Activated CD4-positive, CD25-positive, alpha-beta regulatory T cell (primary cell): Measurements from ENCODE around the gene RALBP1.

ENCODE experiments used
- DNase-seq, 4 experiments: peaks; one replicate each; lab custom pipeline; 2025; lab: John Stamatoyannopoulos, UW

RALBP1 gene

DNA sequence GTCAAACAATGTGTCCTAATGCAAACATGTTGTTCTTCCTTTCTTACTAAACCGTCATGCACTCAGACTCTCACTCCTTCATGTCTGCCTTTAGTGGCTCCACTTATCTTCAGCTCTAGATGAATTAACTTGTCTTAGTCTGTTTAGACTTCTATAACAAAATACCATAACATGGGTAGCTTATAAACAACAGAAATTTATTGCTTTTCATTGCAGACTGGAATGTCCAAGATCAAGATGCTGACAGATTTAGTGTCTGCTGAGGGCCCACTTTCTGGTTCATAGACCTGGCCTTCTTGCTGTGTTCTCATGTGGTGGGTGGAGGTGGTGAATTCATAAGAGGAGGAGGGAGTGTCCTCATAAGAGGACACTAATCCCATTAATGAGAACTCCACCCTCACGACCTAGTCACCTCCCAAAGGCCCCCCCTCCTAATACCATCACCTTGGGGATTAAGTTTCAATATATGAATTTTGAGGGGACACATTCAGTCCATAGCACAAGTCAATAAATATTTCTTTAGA is 32.3 kb downstream of the RALBP1 start:
- no peak for DNase-seq

DNA sequence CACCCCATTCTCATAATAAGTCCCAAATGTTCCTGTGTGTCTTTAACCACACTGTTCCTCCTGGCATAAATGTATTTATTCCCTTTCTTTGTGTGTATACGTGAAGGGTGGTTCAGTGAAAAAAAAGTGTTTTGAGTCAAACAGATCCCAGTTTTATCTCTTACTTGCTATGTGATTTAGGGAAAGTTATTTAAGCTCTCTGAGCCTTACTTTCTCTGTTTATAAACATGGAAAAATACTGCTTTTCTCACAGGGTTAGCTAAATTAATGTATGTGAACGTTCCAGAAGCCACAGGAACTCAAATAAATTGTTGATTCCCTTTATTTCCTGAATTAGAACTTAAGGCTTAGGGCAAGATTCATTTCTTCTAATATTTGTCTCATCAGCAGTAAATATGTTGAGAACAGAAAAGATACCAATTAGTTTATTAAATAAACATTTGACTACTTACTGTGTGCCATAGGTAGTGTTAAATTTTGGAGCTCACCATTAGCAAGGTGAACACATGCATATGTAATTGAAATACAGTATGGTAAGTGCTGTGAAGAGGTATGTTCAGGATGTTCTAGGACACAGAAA is 33.2 kb downstream of the RALBP1 start:
- DNase-seq, result no peak

DNA sequence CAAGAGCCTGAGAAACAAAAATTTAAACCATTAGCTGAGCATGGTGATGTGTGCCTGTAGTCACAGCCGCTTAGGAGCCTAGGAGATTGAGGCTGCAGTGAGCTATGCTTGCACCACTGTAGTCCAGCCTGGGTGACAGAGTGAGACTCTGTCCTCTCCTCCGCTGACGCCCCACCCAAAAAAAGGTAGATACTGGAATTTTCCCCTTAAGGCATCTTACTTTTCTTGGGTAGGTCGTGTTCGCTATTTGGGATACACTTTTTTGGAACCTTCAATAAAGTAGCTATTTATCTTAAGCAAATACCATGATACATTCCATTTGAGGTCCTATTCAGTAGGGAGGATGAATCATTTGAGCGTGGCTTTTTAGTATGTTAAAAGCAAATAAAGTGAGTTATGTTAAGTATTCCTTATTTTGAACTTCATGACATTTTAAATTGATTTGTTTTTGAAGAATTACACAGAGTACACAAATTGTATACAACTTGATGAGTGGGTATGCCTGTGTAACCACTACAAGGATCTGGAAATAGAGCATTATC is 38.7 kb downstream of the RALBP1 start:
- DNase-seq, result no peak

DNA sequence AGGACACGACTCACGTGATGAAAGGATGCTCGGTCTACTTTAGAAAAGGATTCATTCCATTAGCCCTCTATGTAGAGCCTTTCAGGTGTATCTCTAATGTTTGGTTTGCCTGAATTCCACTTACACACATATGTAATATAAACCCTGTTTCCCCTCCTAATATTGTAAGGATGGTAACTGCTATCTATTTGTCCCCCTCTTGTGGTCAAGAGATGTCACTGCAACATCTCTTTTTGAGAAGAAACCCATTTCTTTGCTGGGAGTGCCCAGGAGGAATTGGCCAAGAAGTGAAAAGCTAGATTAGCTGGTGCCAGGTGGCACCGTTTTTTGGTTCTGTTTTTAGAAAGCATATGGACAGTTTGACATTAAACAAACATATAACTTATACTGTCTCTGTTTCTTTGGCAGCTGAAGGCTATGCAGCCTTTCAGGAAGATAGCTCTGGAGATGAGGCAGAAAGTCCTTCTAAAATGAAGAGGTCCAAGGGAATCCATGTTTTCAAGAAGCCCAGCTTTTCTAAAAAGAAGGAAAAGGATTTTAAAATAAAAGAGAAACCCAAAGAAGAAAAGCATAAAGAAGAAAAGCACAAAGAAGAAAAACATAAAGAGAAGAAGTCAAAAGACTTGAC is 41.2 kb downstream of the RALBP1 start:
- DNase-seq, result no peak

DNA sequence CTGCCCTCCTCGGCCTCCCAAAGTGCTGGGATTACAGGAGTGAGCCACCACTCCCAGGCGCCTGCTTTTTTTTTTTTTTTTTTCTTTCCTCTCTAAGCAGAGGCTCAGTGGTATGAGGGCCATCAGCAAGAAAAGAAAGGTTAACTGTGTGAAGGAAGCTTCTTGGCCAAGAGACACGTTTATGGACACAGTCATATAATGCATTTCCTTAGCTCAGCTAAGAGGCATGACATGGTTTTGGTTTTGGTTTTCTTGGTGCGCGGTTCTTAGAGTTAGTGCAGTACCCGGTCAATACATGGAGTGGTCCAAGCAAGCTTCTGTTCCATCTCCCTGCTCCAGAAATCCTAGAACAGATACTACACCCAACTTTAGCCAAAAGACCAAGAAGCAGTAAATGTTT is 42.6 kb downstream of the RALBP1 start:
- DNase-seq, result no peak

DNA sequence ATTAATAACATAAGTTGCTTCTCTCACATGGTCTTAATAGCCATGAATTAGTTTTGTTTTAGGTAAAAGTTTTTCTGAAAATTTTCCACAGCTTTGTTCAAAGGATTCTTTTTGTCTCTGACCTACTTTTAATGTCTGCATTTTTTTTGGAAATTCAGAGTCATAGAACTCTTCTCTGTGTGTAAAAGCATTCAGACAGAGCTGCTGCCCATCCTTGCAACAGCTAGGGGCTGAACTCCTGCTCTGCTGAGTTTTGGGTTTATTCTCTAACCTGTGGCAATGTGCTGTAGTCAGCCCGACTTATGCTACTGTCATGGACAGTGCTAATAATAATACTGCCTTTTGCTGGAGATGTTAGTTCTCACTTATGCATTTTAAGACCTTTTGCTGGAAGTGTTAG is 44.1 kb downstream of the RALBP1 start:
- no peak for DNase-seq

DNA sequence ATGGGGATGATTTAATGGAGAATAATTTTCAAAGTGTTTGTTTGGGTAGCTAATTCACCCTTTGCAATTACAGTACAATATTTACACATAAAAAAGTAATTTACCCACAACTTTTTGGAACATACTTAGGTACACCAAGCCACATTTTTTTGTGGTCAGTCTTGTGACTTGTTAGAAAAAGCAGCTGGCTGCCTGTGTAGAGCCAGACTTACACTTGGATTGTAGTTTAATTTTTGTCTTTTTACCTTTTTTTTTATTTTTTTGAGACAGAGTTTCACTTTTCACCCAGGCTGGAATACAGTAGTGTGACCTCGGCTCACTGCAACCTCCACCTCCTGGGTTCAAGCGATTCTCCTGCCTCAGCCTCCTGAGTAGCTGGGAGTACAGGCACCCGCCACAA is 45.4 kb downstream of the RALBP1 start:
- no peak for DNase-seq

DNA sequence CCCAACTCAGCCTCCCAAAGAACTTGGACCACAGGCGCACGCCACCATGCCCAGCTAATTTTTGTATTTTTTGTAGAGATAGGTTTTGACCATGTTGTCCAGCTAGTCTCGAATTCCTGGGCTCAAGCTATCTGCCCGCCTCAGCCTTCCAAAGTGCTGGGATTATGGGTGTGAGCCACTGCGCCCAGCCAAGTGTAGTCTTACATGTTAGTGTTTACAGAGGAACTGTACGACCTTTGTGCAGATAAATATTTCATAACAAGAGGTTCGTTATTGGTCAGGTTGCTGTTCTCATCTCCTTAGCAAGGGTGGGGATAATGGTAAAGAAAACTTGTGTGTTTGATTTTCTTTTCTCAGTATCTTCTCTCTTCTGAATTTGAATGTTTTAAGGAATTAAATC is 46.5 kb downstream of the RALBP1 start:
- DNase-seq, result no peak

DNA sequence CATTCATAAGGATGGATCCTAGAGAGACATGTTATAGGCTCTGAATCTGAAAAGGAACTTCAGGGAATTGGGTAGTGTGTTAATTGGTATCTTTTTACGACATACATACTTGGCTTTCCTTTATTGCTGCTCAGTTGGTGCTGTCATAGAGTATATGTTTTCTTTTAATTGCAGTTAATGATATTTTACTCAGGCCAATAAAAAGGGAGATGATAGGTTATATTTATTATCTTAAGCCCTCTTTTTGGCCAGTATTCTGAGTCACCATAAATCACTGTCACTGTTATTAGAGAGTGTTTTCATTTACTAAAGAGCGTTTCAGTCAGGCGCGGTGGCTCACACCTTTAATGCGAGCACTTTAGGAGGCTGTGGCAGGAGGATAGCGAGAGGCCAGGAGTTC is 47.6 kb downstream of the RALBP1 start:
- DNase-seq, result no peak

DNA sequence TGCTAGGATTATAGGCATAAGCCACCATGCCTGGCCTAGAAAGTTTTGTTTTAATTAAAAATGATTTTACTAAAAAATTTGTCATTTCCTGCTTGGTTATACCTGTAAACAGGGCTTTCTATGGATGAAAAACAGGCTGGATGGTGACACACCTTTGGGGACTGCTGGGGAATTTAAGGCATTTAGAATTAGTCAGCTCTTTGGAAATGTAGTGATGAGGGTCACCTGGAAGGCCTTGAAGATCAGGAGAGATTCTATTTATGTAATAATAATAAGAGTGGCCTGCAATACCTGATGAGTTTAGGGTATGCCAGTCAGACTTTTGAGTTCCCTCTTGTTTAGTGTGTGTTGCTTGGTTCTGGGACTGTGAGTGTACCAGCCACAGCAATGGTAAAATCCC is 51.1 kb downstream of the RALBP1 start:
- no peak for DNase-seq

DNA sequence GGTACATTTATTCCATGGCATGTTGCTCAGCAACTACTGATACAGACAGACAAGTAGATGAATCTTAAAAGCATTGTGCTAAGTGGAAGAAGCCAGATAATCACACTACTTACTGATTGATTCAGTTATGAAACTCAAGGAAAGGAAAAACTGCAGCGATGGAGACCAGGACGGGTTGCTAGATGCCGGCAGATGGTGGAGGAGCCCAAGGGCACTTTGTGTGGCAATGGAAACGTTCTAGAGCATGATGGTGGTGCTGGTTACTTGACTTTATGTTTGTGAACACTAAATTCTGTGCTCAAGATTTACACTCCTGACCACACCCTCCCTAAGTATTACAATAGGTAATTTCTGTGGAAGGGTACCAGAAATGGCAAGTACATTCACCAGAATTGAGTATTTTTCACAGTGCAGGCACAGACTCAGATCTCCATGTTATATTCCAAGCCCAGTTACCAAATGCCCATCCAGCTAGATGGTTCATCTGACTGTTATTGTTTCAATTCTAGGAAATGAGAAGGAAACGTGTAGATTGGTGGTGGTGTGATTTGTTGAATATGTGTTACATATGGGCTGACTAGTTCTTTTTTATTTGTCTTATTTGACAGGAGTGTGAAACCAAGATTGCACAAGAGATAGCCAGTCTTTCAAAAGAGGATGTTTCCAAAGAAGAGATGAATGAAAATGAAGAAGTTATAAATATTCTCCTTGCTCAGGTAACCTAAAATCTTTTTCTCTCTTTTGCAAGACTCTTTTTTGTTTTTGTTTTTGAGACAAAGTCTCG is 55.1 kb downstream of the RALBP1 start:
- DNase-seq, result no peak

DNA sequence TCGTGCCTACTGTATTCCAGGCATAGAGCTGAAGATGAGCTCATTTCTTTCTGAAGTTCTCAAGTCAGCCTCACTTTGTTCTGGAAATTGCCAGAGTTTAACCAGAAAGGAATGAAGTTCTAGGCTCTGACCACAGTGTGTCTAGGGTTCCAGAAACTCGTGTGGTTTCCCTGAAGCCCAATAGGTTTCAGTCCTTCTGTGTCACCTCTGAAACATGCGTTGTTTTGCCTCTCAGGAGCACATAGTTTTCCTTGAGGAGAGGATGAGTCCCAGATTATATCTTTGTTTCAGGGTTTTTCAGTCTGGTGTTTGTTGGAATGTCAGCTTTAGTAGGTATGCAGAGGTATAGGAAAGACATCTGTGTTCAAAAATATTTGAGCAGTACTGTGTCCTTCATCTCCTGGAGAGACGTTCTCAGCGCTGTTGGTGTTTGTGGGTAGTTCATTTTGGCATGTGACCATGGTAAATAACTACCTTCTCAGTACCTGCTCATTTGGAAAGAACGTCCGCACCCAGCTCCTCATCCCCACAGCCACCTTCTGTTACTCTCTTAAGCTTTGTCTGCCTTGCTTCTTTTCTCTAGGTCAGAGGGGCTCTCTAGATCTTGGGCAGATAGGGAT is 56.6 kb downstream of the RALBP1 start:
- no peak for DNase-seq

DNA sequence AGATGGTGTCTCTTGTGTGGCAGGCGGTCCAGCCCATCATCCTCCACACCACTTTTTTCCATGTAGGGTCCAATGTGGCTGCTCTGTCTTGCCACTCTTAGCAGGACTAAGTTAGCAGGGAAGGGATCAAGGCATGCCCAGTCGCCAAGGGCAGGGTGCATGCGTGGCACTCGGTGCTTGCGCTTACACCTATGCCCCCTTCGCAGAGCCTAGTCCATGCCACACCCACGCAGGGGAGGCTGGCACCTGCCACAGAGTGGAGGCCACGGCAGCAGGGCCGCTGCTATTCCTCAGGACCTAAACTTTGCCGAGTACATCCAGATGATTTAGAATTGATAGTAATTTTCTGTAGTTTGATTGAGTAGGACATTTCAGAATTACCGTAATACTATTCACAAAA is 59.5 kb downstream of the RALBP1 start:
- DNase-seq, result no peak

DNA sequence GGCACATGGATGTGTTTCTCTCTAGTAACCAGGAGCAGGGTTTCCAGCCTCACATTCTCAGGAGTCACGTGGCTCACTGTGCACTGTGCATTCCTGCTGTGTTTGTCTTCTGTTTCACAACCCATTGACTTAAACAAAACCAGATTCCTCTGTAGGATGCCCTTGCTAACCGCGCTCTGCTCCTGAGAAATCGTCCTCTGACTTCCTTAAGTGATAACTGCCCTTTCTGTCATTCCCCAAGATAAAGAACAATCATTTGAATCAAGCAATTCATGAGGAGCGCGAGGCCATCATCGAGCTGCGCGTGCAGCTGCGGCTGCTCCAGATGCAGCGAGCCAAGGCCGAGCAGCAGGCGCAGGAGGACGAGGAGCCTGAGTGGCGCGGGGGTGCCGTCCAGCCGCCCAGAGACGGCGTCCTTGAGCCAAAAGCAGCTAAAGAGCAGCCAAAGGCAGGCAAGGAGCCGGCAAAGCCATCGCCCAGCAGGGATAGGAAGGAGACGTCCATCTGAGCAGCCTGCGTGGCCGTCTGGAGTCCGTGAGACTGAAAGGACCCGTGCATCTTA is 60.2 kb downstream of the RALBP1 start:
- DNase-seq, result no peak

DNA sequence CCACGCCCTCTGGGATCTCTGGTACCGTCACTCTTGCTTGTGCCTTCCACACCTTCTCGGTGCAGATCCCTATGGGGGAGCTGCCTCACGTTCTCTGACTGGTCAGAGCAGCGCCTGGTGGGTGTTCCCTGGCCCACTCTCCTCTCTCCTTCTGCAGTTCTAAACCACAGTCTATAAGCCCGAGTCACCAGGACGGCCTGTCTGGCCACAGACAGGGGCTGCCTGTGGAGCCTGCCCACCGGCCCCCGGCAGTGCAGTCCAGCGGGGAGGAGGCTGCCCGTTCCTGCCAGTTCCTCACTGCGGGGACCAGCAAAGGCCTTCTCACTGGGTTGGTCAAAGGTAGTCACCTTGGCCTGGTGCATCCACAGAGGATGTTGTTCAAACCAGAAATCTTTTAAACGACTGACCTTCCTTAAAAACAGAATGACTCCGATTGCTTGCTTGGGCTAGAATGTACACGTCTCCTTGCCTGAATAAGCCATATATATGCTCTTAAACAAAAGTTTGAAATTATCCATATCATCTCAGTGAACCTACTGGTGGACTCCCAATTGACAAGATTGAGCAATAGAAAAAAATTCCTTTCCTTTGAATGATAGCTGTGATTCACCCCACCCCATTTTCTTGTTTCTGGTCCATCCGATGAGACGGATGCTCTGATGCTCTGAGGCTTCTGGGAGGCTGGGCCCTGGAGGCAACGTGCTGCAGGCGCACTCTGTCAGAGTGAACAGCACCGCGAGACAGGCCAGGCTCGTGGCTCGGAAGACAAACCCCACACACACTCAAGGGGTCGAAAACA is 61.2 kb downstream of the RALBP1 start:
- DNase-seq, result no peak

DNA sequence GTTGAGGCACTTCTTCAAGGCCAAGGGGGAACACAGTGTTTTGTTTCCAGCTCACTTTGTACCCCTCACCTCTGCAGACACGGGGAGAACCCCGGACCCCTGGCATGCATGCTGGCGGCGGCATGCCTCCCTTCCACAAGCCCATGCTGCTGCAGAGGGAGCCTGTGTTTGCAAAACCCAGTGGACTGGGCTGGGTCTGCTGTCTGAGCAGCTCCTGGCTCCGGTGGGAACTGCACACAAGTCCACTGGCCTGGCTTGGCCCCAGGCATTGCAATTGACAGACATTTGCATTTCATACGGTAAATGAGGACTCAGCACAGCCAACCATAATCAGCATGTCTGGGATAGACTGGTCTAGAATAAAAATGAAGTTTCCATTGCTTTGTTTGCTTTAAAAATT is 62.4 kb downstream of the RALBP1 start:
- DNase-seq, result no peak

DNA sequence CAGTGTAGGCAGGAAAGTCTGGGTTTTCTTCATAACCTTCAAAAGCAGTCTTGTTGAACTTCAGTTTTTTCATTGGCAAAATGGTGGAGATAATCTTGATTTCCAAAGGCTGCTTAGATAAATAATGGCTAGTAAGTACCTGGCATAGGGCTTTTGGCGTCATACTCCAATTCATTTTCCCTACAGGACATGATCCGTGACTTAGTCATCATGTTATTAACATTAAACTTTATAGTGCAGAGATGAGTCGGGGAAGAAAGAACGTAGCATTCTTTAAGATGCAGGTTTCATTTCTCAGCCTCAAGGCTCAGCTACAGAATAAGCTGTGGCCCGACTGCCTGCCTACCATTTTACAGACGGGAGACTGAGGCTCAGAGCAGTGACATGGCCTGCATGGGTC is 64.0 kb downstream of the RALBP1 start:
- no peak for DNase-seq

DNA sequence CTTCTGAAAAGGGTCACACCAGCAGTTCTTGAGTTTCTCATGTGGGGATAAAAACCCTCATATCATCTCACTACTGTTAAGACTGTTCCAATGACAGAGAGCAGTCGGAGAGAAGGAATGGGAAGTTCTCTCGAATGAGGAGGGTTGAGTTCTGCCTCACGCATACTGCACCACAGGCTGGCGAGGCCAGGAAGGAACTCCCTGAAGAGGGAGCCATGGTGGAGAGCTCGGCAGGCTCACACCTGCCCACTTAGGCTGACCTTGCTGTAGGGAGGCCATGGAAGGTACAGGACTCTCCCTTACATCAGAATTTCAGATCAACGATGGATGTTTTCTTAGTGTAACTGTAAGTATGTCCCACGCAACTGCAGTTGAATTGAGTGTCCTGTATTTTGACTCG is 64.6 kb downstream of the RALBP1 start:
- no peak for DNase-seq

DNA sequence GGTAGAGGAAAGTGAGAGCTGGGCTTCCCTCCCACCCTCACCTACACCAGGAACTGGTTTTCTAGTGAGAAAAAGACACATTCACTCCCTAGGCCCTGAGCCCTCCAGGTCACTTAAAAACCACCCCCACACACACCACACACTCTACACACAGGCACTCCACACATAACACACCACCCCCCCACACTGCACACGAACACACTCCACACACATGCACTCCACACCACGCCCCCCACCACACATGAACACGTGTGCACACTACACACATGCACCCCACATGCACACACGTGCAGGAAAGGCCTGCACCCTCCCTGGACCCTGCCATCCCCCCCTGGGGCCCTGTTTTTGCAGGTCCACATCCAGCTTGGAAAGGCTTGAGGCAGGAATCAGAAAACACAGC is 67.6 kb downstream of the RALBP1 start:
- DNase-seq, result no peak

DNA sequence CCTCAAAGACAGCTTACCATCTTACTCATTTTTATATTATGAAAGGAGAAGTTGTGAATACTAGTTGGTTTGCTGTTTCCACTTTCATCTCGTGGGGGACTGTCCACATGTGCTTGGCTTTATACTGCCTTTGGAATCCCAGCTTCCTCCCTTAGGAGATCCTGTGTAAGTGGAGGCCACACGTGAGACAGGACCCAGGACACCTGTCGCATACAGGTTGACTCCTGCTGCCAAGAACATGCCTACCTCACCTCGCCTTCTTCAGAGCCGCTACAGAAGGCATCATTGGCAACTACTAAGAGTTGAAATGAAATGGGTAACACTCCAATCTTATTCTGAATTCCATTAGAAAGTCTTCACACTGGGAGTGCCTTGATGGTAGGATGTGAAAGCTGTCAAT is 69.7 kb downstream of the RALBP1 start:
- no peak for DNase-seq

DNA sequence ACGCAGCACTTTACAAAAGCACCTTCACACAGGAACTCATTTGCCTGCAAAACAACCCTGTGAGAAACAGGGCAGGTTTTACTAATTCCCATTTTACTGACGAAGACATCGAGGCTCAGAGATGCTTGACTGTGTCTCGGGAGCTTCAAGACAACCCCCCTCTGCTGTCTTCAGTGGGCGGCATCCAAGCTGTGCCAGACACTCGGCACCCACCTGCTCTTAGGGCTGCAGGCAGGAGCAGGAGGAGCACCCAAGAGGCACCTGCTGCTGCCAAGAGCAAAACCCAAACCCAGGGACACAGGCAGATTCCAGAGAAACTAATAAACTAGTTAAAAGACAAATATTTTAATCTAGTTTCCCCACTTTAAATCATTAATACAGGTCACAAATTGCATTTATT is 71.2 kb downstream of the RALBP1 start:
- DNase-seq, result no peak
